GM08714 (cell line): ENCODE data around the gene LRRC49.
"Not testable (repeated sequence)": the region's sequence is repeated elsewhere in the genome, so short reads cannot be mapped to it uniquely, and the experiment has no call there.

ENCODE experiments used
- H3K4me3 ChIP-seq: fragments of 200-500 bp; sonication (Bioruptor generic); 2 replicates; pipeline ENCODE4 v1.5.1; 2014; ENCODE audit warnings: mild to moderate bottlenecking, low read length, inconsistent platforms
- ZNF274 ChIP-seq: IDR thresholded peaks from 2 replicates; pipeline ENCODE4 v1.6.1; 2012; ENCODE audit warnings: mild to moderate bottlenecking, low read depth, low read length

Gene LRRC49

GRCh38 chr15:70892002-70892911, at the start of gene LRRC49, which contains the start of gene THAP10:
TSS of gene LRRC49 (plus strand) at chr15:70892826. CDS start at chr15:70892895, 69 bp downstream.
TSS of gene THAP10 (minus strand) at chr15:70892433. CDS start at chr15:70892272, 161 bp downstream.
- no peak for TF ChIP-seq ZNF274
- peak within 1 kb of the TSS; percentile 82 for H3K4me3 ChIP-seq

- no peak overlapping the region for H3K4me3 ChIP-seq
- TF ChIP-seq ZNF274, result no peak
Observed at GRCh38 chr15:70845602-70846360, 46.8 kb upstream of the LRRC49 start.

GRCh38 chr15:70851889-70852288, 40.7 kb upstream of the LRRC49 start:
- TF ChIP-seq ZNF274, result no peak
- H3K4me3 ChIP-seq, result no peak overlapping the region

GRCh38 chr15:70852501-70853317, 39.9 kb upstream of the LRRC49 start:
- no peak for TF ChIP-seq ZNF274
- H3K4me3 ChIP-seq, result peak overlapping the region; percentile 50; the same call in 1 of the 2 replicates

- H3K4me3 ChIP-seq, result peak overlapping the region; percentile 50
- TF ChIP-seq ZNF274, result no peak
Observed at GRCh38 chr15:70853318-70853972, 39.2 kb upstream of the LRRC49 start.

GRCh38 chr15:70853973-70854665, 38.5 kb upstream of the LRRC49 start, which contains the start of gene LARP6:
TSS of gene LARP6 (minus strand) at chr15:70854157. CDS start at chr15:70854088, 69 bp downstream.
- no peak for TF ChIP-seq ZNF274
- H3K4me3 ChIP-seq, result peak within 1 kb of the TSS; percentile 50

GRCh38 chr15:70854666-70854976, 38.0 kb upstream of the LRRC49 start:
- H3K4me3 ChIP-seq, result no peak overlapping the region
- TF ChIP-seq ZNF274, result no peak

- no peak for TF ChIP-seq ZNF274
- no peak overlapping the region for H3K4me3 ChIP-seq
Observed at GRCh38 chr15:70855764-70856163, 36.9 kb upstream of the LRRC49 start.

- H3K4me3 ChIP-seq, result no peak overlapping the region
- TF ChIP-seq ZNF274, result no peak
Observed at GRCh38 chr15:70856177-70856883, 36.3 kb upstream of the LRRC49 start.

- TF ChIP-seq ZNF274, result no peak
- H3K4me3 ChIP-seq, result no peak overlapping the region
Observed at GRCh38 chr15:70856884-70857561, 35.6 kb upstream of the LRRC49 start.

GRCh38 chr15:70857562-70858285, 34.9 kb upstream of the LRRC49 start:
- no peak for TF ChIP-seq ZNF274
- H3K4me3 ChIP-seq, result no peak overlapping the region

GRCh38 chr15:70858614-70859321, 33.9 kb upstream of the LRRC49 start:
- not testable (repeated sequence) for H3K4me3 ChIP-seq
